ENCODE results near the gene TNKS1BP1.

DNA sequence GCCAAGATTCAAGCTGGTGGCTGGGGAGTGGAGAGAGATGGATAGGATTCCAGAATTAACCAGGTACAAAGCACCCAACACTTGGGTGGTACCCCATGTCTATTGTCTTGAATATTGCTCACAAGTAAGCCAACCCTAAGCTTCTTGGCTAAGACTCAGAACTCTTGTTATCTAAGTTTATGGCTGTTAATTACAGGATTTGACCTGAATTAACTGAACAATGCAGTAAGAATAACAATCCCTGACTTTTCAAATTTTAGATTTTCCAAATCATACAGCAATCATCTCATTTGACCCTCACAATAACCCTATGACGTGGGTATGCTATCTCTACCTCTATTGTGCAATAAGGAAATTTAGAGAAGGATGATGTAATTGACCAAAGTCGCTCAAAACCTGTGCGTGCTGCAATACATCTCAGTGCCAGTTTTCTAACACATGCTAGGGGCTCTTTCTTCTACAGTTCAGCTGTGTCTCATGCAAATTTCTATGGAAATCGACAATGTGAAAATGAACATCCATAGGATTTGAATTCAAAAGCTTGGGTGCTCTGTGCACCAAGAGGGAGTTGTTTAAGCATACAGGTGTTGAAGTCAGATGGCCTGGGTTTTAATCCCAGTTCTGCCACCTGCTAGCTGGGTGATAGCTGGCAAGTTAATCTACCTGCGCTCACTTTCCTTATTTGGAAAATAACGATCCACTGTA is 47.6 kb downstream of the TNKS1BP1 start:
- TF ChIP-seq CTCF (IDR thresholded peaks at IDR 0.05; ENCODE audit: low read length): no peak
- no peak for TF ChIP-seq EZH2 (IDR thresholded peaks at IDR 0.05; ENCODE audit: borderline replicate concordance, low read length)

Measured in OCI-LY1 (cell line).